Ovary (tissue), 9 donors: ENCODE results near the gene KCNJ5. TPM values are rescaled to one million over a fixed set of nuclear protein-coding genes. Genes with fewer than 3 reads are reported as not detected.

Source experiments
- DNase-seq, 5 donors: peaks; one replicate each; pipeline ENCODE4 v3.0.0-alpha.2; 2019 to 2020
- H3K27ac ChIP-seq, 2 donors: fragments of 200-600 bp; one replicate each; pipeline versions ENCODE4 v1.5.1 to v1.8.0; 2019 to 2022
- H3K27me3 ChIP-seq: fragments of 200-600 bp; one replicate; pipeline ENCODE4 v1.8.0; 2022
- H3K36me3 ChIP-seq: fragments of 200-600 bp; sonication (generic); one replicate; pipeline ENCODE4 v1.5.1; 2019
- H3K4me1 ChIP-seq: one replicate; pipeline ENCODE4 v1.8.1; 2013; ENCODE audit warnings: mild to moderate bottlenecking, moderate library complexity; ENCODE audit not compliant: insufficient read depth
- H3K4me3 ChIP-seq: fragments of 200-600 bp; sonication (generic); one replicate; pipeline ENCODE4 v1.5.1; 2017
- H3K9me3 ChIP-seq, 2 donors: fragments of 200-600 bp in 1 of 2; sonication (generic) in 1 of 2; one replicate each; pipeline versions ENCODE4 v1.5.1 to v1.8.1; 2013 to 2019; ENCODE audit warnings: mild to moderate bottlenecking in 1 of 2, moderate library complexity in 1 of 2
- CTCF ChIP-seq, 3 donors: fragments of 450-650 bp in 2 of 3; fragments of 200-600 bp in 1 of 3; IDR thresholded peaks; one replicate each; pipeline versions ENCODE4 v1.5.1 to v1.8.0; 2016 to 2022; ENCODE audit warnings: antibody characterized with exemption in 3 of 3, mild to moderate bottlenecking in 1 of 3
- EP300 ChIP-seq: sonication (generic); formaldehyde crosslinking; IDR thresholded peaks from one replicate; pipeline ENCODE4 v1.6.1; 2017; ENCODE audit warnings: antibody characterized with exemption
- POLR2A ChIP-seq: fragments of 450-650 bp; IDR thresholded peaks from one replicate; pipeline ENCODE4 v1.6.1; 2017; ENCODE audit warnings: antibody characterized with exemption, mild to moderate bottlenecking, moderate library complexity
- WGBS, 3 donors: extraction: QIAGEN DNeasy Blood & Tissue Kit in 1 of 3; methylation state at CpG; one replicate each; pipeline versions ENCODE4 v1.1.5 to v1.1.7; 2013 to 2017; 5-methylcytosine and 5-hydroxymethylcytosine counted together
- intact Hi-C, 4 donors: fragments of 100-400 bp; cut with DNase I; formaldehyde crosslinking; loops; one replicate each; pipeline versions ENCODE4 v1.11.0 to v1.15.1; 2022 to 2023
- polyA plus RNA-seq, 2 donors: library from polyadenylated mRNA; stranded (reverse); fragments of 200-250 nt in 1 of 2; fragments of 350-450 nt in 1 of 2; fragmentation: Illumina TruSeq in 1 of 2; extraction: RNeasy Lipid Tissue Mini Kit (QIAGEN cat#74804) in 1 of 2; gene quantifications; one replicate each; pipeline ENCODE4 v1.2.3, GENCODE V29; 2013 to 2014
- total RNA-seq, 7 donors: library from RNA; depleted of rRNA in 2 of 7; stranded (reverse); fragments of >200 nt in 2 of 7; fragmentation: NEBNext Ultra II Directional in 3 of 7; extraction: Animal tissue kit (Norgen Biotek cat#: 25700) in 3 of 7; gene quantifications; one replicate each; pipeline versions ENCODE4 v1.1.0 to v1.2.4, GENCODE V29; 2016 to 2023
- donor health status: DM: no; HTN: no; CAD: no; lungs with moderate emphysema.
- donor health status: DM: no; HTN: no; CAD: no.
- donor health status: Bipolar disorder and iron deficiency.
- donor health status: DM: yes; HTN: yes; CAD: no.
- donor health status: DM: no; HTN: no; CAD: no.
- donor health status: DM: yes; HTN: yes; CAD: no.

KCNJ5 gene
- total and polyA plus RNA-seq, 9 donors, result 0.42 to 3.7 (median 2.0) TPM

- WGBS, 3 donors, result 93 to 95% (median 94%) methylated on average over 9 of the region's 9 CpGs
- Histone ChIP-seq H3K27me3 (no peaks in the 10 kb centered on the region), H3K27ac (no peak overlapping the region), H3K4me3 (no peak overlapping the region), H3K9me3 (no peaks in the 10 kb centered on the region), H3K4me1 (no peaks in the 10 kb centered on the region), H3K36me3 (no peaks in the 10 kb centered on the region)
- TF ChIP-seq EP300, result no peak
- TF ChIP-seq POLR2A, result no peak
- no peak for TF ChIP-seq CTCF (IDR thresholded peaks at IDR 0.05)
- intact Hi-C loops, result no loop called here
- no peak for DNase-seq
Measured at GRCh38 chr11:128968916-128969315, 77.8 kb downstream of the KCNJ5 start.

Other genes with a start within 250 kb of the KCNJ5 start
- 10 to 100 TPM in 4 of 7 donors, 1 to 10 TPM in 3; 4.0 to 18.4 (median 12.1) TPM for gene FLI1, start 197.3 kb upstream of the KCNJ5 start, total RNA-seq
- gene FLI1, start 197.3 kb upstream of the KCNJ5 start, polyA plus RNA-seq, result 10 to 100 TPM; 12.3 to 22.5 TPM
- under 1 TPM in 1 of 7 donors, not detected in 6; 0.48 TPM for gene KCNJ1, start 24.1 kb upstream of the KCNJ5 start, total RNA-seq
- gene KCNJ1, start 24.1 kb upstream of the KCNJ5 start, polyA plus RNA-seq, result not detected
- 1 to 10 TPM in 1 of 7 donors, under 1 TPM in 2, not detected in 4; 0.26 to 1.5 (median 0.37) TPM for gene TP53AIP1, start 51.5 kb downstream of the KCNJ5 start, total RNA-seq
- gene TP53AIP1, start 51.5 kb downstream of the KCNJ5 start, polyA plus RNA-seq, result under 1 TPM in 1 of 2 donors, not detected in 1; 0.02 TPM